GM23338 (cell line): ENCODE data around the gene SH2D6. TPM values are rescaled to one million over a fixed set of nuclear protein-coding genes. Genes with fewer than 3 reads are reported as not detected.
A peak's percentile ranks its signal among the peaks of the same experiment; 100 is the strongest.

Experiments used
- ATAC-seq: fragments of 200-7000 bp; cut with Tn5 transposase; 3 replicates; pipeline ENCODE4 v1.9.1; 2020
- DNase-seq: peaks from one replicate; pipeline ENCODE4 v3.0.0-alpha.2; 2015; ENCODE audit warnings: low spot score
- H2AFZ ChIP-seq: fragments of 200-600 bp; sonication (generic); 2 replicates; pipeline ENCODE4 v1.8.0; 2016; ENCODE audit warnings: antibody characterized with exemption, mild to moderate bottlenecking, moderate library complexity
- H3F3A ChIP-seq: fragments of 200-600 bp; sonication (generic); replicated peaks from 2 replicates; pipeline ENCODE4 v1.8.0; 2017; ENCODE audit warnings: antibody characterized with exemption, mixed run types, low read depth
- H3K27ac ChIP-seq: fragments of 200-600 bp; sonication (generic); 2 replicates; pipeline ENCODE4 v1.6.1; 2016; ENCODE audit warnings: low read depth
- H3K27me3 ChIP-seq: fragments of 200-600 bp; sonication (generic); 2 replicates; pipeline ENCODE4 v1.8.0; 2016; ENCODE audit warnings: mild to moderate bottlenecking, mixed run types, moderate library complexity; ENCODE audit not compliant: insufficient read depth
- H3K36me3 ChIP-seq: fragments of 200-600 bp; sonication (generic); 2 replicates; pipeline ENCODE4 v1.8.0; 2016; ENCODE audit warnings: mild to moderate bottlenecking; ENCODE audit not compliant: insufficient read depth
- H3K4me1 ChIP-seq: fragments of 200-600 bp; sonication (generic); 2 replicates; pipeline ENCODE4 v1.8.0; 2016; ENCODE audit warnings: mild to moderate bottlenecking, moderate library complexity; ENCODE audit not compliant: insufficient read depth
- H3K4me2 ChIP-seq: fragments of 200-600 bp; sonication (generic); 2 replicates; pipeline ENCODE4 v1.7.1; 2017; ENCODE audit warnings: mixed run types
- H3K4me3 ChIP-seq: fragments of 200-600 bp; sonication (generic); 2 replicates; pipeline ENCODE4 v1.6.1; 2016; ENCODE audit warnings: mixed run types
- H3K79me2 ChIP-seq: fragments of 200-600 bp; sonication (generic); replicated peaks from 2 replicates; pipeline ENCODE4 v1.8.0; 2017; ENCODE audit warnings: mild to moderate bottlenecking; ENCODE audit not compliant: insufficient read depth
- H3K9me2 ChIP-seq: fragments of 200-600 bp; sonication (generic); 2 replicates; pipeline ENCODE4 v1.8.0; 2017; ENCODE audit not compliant: insufficient read depth
- H4K20me1 ChIP-seq: fragments of 200-600 bp; sonication (generic); replicated peaks from 2 replicates; pipeline ENCODE4 v1.8.0; 2017; ENCODE audit warnings: mild to moderate bottlenecking; ENCODE audit not compliant: insufficient read depth
- H3K27ac Mint-ChIP-seq: 2 replicates; pipeline ENCODE4 v1.8.0; 2020; ENCODE audit warnings: inconsistent platforms, mild to moderate bottlenecking, moderate library complexity, mixed read lengths
- H3K27me3 Mint-ChIP-seq: 3 replicates; pipeline ENCODE4 v1.8.0; 2022; ENCODE audit warnings: low read depth, mild to moderate bottlenecking, moderate library complexity, mixed read lengths, inconsistent platforms; ENCODE audit not compliant: insufficient read depth, poor library complexity
- H3K36me3 Mint-ChIP-seq: 3 replicates; pipeline ENCODE4 v1.8.0; 2021; ENCODE audit warnings: low read depth, mild to moderate bottlenecking, inconsistent platforms, moderate library complexity, mixed read lengths
- H3K4me1 Mint-ChIP-seq: 3 replicates; pipeline ENCODE4 v1.8.0; 2020; ENCODE audit warnings: mild to moderate bottlenecking, inconsistent platforms, mixed read lengths
- H3K4me3 Mint-ChIP-seq: 3 replicates; pipeline ENCODE4 v1.8.0; 2021; ENCODE audit warnings: moderate library complexity, mild to moderate bottlenecking, inconsistent platforms, mixed read lengths
- H3K9me3 Mint-ChIP-seq: 3 replicates; pipeline ENCODE4 v1.8.0; 2020; ENCODE audit warnings: moderate library complexity, mild to moderate bottlenecking, inconsistent platforms, mixed read lengths
- CREB1 ChIP-seq: fragments of 250-450 bp; sonication (Bioruptor Pico); IDR thresholded peaks from 2 replicates; pipeline ENCODE4 v1.5.0; 2020; ENCODE audit warnings: low read depth, mild to moderate bottlenecking, moderate library complexity
- EZH2 ChIP-seq: fragments of 200-600 bp; sonication (generic); IDR thresholded peaks from one replicate; pipeline ENCODE4 v1.8.0; 2017; ENCODE audit warnings: antibody characterized with exemption, mild to moderate bottlenecking, low read depth; ENCODE audit not compliant: unreplicated experiment
- EZH2phosphoT487 ChIP-seq: fragments of 200-600 bp; sonication (generic); IDR thresholded peaks from one replicate; pipeline ENCODE4 v1.8.1; 2018; ENCODE audit warnings: antibody characterized with exemption; ENCODE audit not compliant: unreplicated experiment
- POLR2AphosphoS5 ChIP-seq: IDR thresholded peaks from 2 replicates; pipeline ENCODE4 v1.6.1; 2016; ENCODE audit warnings: antibody characterized with exemption, low read depth
- ZNF331 ChIP-seq: fragments of 250-450 bp; sonication (Bioruptor Pico); IDR thresholded peaks from 2 replicates; pipeline ENCODE4 v1.5.0; 2020; ENCODE audit warnings: low read depth, mild to moderate bottlenecking, moderate library complexity
- polyA plus RNA-seq: library from polyadenylated mRNA; unstranded; fragments of >200 nt; fragmentation: Nextera tagmentation; extraction: Ambion mirVana; gene quantifications from 2 replicates; pipeline ENCODE4 v1.2.1, GENCODE V29; 2016
- total RNA-seq: library from RNA; depleted of rRNA; stranded (reverse); fragments of >200 nt; shearing (Covaris generic); gene quantifications from 2 replicates; pipeline ENCODE4 v1.2.3, GENCODE V29; 2014
- TF ChIP-seq, protein P1 (sequence below), 2 experiments: fragments of 200-600 bp in 1 of 2; sonication (generic) in 1 of 2; conservative IDR thresholded peaks; 2 replicates each; pipeline versions ENCODE4 v1.5.1 to v1.6.1; 2016 to 2017; ENCODE audit warnings: antibody characterized with exemption in 2 of 2, low read depth in 2 of 2, mild to moderate bottlenecking in 2 of 2, moderate library complexity in 1 of 2
- TF ChIP-seq, protein P2 (sequence below): IDR thresholded peaks from 2 replicates; pipeline ENCODE4 v1.6.1; 2016; ENCODE audit warnings: antibody characterized with exemption
- TF ChIP-seq, protein P3 (sequence below): fragments of 250-450 bp; sonication (Bioruptor Pico); IDR thresholded peaks from 2 replicates; pipeline ENCODE4 v1.5.0; 2020; ENCODE audit warnings: mild to moderate bottlenecking, moderate library complexity

The SH2D6 gene
- total and polyA plus RNA-seq, 2 experiments from 2014 or later = 0.37 TPM; not detected in 1

DNA sequence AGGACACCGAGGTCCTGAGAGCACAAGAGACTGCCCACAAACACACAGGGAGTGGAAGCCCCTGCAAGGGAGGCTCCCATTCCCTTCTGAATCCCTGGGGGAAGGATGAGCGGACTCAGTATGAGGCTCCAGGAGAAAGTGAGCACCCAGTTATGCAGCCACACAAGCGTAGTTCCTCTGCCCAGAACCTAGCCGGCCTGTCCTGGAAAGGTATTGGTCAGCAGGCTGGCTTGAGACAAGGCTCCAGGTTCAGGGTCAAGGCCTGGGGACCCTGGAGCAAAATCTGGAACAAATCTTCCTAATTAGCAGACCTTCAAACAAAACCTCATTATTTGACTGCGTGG, 7.1 kb upstream of the SH2D6 start:
- Histone ChIP-seq H3K79me2 (no peaks in the 10 kb centered on the region), H3K4me2 (no peak overlapping the region), H3K27ac (0 out of 2 replicates have a peak overlapping the region, but pooled peaks have one; percentile 26), H3K27me3 (no peaks in the 10 kb centered on the region), H3K9me2 (no peaks in the 10 kb centered on the region), H3F3A (peaks cover 9% of the 10 kb centered on the region; the same call in 1 of the 2 replicates), H3K4me3 (no peak overlapping the region), H4K20me1 (no peaks in the 10 kb centered on the region), H2AFZ (no peak overlapping the region), H3K4me1 (peaks cover 37% of the 10 kb centered on the region), H3K36me3 (no peaks in the 10 kb centered on the region)
- H3K4me1 Mint-ChIP-seq = peaks cover 37% of the 10 kb centered on the region
- H3K36me3 Mint-ChIP-seq = no peaks in the 10 kb centered on the region
- H3K9me3 Mint-ChIP-seq = no peaks in the 10 kb centered on the region
- H3K27me3 Mint-ChIP-seq = peaks cover 21% of the 10 kb centered on the region
- no peak for DNase-seq
- no peak for ATAC-seq
- TF ChIP-seq POLR2AphosphoS5 = no peak
- TF ChIP-seq ZNF331 (CRISPR knock-in tag) = no peak
- TF ChIP-seq, protein P1, sequence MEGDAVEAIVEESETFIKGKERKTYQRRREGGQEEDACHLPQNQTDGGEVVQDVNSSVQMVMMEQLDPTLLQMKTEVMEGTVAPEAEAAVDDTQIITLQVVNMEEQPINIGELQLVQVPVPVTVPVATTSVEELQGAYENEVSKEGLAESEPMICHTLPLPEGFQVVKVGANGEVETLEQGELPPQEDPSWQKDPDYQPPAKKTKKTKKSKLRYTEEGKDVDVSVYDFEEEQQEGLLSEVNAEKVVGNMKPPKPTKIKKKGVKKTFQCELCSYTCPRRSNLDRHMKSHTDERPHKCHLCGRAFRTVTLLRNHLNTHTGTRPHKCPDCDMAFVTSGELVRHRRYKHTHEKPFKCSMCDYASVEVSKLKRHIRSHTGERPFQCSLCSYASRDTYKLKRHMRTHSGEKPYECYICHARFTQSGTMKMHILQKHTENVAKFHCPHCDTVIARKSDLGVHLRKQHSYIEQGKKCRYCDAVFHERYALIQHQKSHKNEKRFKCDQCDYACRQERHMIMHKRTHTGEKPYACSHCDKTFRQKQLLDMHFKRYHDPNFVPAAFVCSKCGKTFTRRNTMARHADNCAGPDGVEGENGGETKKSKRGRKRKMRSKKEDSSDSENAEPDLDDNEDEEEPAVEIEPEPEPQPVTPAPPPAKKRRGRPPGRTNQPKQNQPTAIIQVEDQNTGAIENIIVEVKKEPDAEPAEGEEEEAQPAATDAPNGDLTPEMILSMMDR (conservative IDR thresholded peaks at IDR 0.05; ENCODE audit: low read depth in 2 of 2) = no peak
- TF ChIP-seq EZH2phosphoT487 = no peak
- TF ChIP-seq, protein P2, sequence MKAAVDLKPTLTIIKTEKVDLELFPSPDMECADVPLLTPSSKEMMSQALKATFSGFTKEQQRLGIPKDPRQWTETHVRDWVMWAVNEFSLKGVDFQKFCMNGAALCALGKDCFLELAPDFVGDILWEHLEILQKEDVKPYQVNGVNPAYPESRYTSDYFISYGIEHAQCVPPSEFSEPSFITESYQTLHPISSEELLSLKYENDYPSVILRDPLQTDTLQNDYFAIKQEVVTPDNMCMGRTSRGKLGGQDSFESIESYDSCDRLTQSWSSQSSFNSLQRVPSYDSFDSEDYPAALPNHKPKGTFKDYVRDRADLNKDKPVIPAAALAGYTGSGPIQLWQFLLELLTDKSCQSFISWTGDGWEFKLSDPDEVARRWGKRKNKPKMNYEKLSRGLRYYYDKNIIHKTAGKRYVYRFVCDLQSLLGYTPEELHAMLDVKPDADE = no peak
- no peak for TF ChIP-seq CREB1 (CRISPR knock-in tag)
- no peak for TF ChIP-seq EZH2
- TF ChIP-seq, protein P3, sequence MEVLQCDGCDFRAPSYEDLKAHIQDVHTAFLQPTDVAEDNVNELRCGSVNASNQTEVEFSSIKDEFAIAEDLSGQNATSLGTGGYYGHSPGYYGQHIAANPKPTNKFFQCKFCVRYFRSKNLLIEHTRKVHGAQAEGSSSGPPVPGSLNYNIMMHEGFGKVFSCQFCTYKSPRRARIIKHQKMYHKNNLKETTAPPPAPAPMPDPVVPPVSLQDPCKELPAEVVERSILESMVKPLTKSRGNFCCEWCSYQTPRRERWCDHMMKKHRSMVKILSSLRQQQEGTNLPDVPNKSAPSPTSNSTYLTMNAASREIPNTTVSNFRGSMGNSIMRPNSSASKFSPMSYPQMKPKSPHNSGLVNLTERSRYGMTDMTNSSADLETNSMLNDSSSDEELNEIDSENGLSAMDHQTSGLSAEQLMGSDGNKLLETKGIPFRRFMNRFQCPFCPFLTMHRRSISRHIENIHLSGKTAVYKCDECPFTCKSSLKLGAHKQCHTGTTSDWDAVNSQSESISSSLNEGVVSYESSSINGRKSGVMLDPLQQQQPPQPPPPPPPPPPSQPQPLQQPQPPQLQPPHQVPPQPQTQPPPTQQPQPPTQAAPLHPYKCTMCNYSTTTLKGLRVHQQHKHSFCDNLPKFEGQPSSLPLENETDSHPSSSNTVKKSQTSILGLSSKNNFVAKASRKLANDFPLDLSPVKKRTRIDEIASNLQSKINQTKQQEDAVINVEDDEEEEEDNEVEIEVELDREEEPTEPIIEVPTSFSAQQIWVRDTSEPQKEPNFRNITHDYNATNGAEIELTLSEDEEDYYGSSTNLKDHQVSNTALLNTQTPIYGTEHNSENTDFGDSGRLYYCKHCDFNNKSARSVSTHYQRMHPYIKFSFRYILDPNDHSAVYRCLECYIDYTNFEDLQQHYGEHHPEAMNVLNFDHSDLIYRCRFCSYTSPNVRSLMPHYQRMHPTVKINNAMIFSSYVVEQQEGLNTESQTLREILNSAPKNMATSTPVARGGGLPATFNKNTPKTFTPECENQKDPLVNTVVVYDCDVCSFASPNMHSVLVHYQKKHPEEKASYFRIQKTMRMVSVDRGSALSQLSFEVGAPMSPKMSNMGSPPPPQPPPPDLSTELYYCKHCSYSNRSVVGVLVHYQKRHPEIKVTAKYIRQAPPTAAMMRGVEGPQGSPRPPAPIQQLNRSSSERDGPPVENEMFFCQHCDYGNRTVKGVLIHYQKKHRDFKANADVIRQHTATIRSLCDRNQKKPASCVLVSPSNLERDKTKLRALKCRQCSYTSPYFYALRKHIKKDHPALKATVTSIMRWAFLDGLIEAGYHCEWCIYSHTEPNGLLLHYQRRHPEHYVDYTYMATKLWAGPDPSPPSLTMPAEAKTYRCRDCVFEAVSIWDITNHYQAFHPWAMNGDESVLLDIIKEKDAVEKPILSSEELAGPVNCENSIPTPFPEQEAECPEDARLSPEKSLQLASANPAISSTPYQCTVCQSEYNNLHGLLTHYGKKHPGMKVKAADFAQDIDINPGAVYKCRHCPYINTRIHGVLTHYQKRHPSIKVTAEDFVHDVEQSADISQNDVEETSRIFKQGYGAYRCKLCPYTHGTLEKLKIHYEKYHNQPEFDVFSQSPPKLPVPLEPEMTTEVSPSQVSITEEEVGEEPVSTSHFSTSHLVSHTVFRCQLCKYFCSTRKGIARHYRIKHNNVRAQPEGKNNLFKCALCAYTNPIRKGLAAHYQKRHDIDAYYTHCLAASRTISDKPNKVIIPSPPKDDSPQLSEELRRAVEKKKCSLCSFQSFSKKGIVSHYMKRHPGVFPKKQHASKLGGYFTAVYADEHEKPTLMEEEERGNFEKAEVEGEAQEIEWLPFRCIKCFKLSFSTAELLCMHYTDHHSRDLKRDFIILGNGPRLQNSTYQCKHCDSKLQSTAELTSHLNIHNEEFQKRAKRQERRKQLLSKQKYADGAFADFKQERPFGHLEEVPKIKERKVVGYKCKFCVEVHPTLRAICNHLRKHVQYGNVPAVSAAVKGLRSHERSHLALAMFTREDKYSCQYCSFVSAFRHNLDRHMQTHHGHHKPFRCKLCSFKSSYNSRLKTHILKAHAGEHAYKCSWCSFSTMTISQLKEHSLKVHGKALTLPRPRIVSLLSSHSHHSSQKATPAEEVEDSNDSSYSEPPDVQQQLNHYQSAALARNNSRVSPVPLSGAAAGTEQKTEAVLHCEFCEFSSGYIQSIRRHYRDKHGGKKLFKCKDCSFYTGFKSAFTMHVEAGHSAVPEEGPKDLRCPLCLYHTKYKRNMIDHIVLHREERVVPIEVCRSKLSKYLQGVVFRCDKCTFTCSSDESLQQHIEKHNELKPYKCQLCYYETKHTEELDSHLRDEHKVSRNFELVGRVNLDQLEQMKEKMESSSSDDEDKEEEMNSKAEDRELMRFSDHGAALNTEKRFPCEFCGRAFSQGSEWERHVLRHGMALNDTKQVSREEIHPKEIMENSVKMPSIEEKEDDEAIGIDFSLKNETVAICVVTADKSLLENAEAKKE = no peak
- H3K27ac Mint-ChIP-seq = no peak overlapping the region
- H3K4me3 Mint-ChIP-seq = no peak overlapping the region; the same call in 2 of the 3 replicates
